Esophagus muscularis mucosa (tissue), 3 donors: Measurements from ENCODE around the gene NEU1.

ENCODE experiments used
- POLR2A ChIP-seq: fragments of 450-650 bp; IDR thresholded peaks from one replicate; pipeline ENCODE4 v1.6.1; 2017; ENCODE audit warnings: antibody characterized with exemption, moderate library complexity, mild to moderate bottlenecking, low read depth
- TF ChIP-seq, protein P1 (sequence below), 3 experiments: fragments of 200-600 bp in 2 of 3; fragments of 450-650 bp in 1 of 3; sonication (generic) in 2 of 3; IDR thresholded peaks; one replicate each; pipeline ENCODE4 v1.5.1; 2017 to 2019; ENCODE audit warnings: antibody characterized with exemption in 3 of 3, mild to moderate bottlenecking in 2 of 3, moderate library complexity in 1 of 3

DNA sequence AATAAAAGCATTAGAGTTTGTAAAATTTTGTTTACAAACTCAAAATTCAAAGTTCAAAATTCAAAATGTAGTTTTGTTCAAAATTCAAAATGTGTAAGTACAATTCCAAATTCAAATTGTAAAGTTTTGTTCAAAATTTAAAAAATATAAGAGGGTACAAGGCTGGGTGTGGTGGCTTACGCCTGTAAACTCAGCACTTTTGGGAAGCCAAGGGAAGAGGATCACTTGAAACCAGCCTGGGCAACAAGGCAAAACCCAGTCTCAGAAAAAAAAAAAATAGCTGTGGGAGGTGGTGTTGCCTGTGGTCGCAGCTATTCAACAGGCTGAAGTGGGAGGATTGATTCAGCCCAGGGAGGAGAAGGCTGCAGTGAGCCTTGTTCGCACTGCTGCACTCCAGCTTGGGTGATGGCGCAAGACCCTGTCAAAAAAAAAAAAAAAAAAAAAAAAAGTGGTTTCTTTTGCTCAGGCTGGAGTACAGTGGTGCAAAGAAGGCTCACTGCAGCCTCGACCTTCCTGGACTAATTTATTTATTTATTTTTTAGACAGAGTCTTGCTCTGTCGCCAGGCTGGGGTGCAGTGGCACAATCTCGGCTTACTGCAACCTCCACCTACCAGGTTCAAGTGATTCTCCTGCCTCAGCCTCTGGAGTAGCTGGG lies 44.7 kb upstream of the NEU1 start:
- TF ChIP-seq, protein P1, sequence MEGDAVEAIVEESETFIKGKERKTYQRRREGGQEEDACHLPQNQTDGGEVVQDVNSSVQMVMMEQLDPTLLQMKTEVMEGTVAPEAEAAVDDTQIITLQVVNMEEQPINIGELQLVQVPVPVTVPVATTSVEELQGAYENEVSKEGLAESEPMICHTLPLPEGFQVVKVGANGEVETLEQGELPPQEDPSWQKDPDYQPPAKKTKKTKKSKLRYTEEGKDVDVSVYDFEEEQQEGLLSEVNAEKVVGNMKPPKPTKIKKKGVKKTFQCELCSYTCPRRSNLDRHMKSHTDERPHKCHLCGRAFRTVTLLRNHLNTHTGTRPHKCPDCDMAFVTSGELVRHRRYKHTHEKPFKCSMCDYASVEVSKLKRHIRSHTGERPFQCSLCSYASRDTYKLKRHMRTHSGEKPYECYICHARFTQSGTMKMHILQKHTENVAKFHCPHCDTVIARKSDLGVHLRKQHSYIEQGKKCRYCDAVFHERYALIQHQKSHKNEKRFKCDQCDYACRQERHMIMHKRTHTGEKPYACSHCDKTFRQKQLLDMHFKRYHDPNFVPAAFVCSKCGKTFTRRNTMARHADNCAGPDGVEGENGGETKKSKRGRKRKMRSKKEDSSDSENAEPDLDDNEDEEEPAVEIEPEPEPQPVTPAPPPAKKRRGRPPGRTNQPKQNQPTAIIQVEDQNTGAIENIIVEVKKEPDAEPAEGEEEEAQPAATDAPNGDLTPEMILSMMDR (IDR thresholded peaks at IDR 0.05), result no peak
- TF ChIP-seq POLR2A, result no peak
